Omental fat pad (tissue), 4 donors: ENCODE measurements around the gene MYO19. TPM values are rescaled to one million over a fixed set of nuclear protein-coding genes. Genes with fewer than 3 reads are reported as not detected.

Source experiments
- ATAC-seq: fragments of 150-250 bp; one replicate; pipeline ENCODE4 v1.9.1; 2016; ENCODE audit warnings: mild to moderate bottlenecking, moderate library complexity; ENCODE audit not compliant: low FRiP score
- DNase-seq: peaks from one replicate; pipeline ENCODE4 v3.0.0-alpha.2; 2019; ENCODE audit warnings: low spot score
- CTCF ChIP-seq, 3 donors: fragments of 450-650 bp; IDR thresholded peaks; one replicate each; pipeline ENCODE4 v1.5.1; 2016 to 2017; ENCODE audit warnings: antibody characterized with exemption in 3 of 3, mild to moderate bottlenecking in 3 of 3, moderate library complexity in 2 of 3
- total RNA-seq, 4 donors: library from RNA; depleted of rRNA; stranded (reverse); fragments of >200 nt; gene quantifications; one replicate each; pipeline ENCODE4 v1.1.0, GENCODE V29; 2016

MYO19 gene
- total RNA-seq, 4 donors from 2014 or later = 25.6 to 103 (median 39.6) TPM

GRCh38 chr17:36507266-36507665, 27.4 kb downstream of the MYO19 start:
- TF ChIP-seq CTCF (IDR thresholded peaks at IDR 0.05) = no peak
- no peak for DNase-seq
- no peak for ATAC-seq

GRCh38 chr17:36506831-36507230, 27.8 kb downstream of the MYO19 start:
- no peak for TF ChIP-seq CTCF (IDR thresholded peaks at IDR 0.05)
- ATAC-seq (no peak), DNase-seq (no peak)

GRCh38 chr17:36506249-36506826, 28.3 kb downstream of the MYO19 start:
- DNase-seq (no peak), ATAC-seq (no peak)
- TF ChIP-seq CTCF (IDR thresholded peaks at IDR 0.05) = no peak

- ATAC-seq = no peak
- no peak for TF ChIP-seq CTCF (IDR thresholded peaks at IDR 0.05)
- no peak for DNase-seq
Measured at GRCh38 chr17:36505171-36505570, 29.5 kb downstream of the MYO19 start.

GRCh38 chr17:36504156-36504545, 30.5 kb downstream of the MYO19 start:
- DNase-seq (no peak), ATAC-seq (no peak)
- TF ChIP-seq CTCF (IDR thresholded peaks at IDR 0.05) = no peak

GRCh38 chr17:36503456-36504155, 31.1 kb downstream of the MYO19 start:
- DNase-seq (no peak), ATAC-seq (no peak)
- no peak for TF ChIP-seq CTCF (IDR thresholded peaks at IDR 0.05)

- TF ChIP-seq CTCF (IDR thresholded peaks at IDR 0.05) = no peak
- DNase-seq (no peak), ATAC-seq (no peak)
Measured at GRCh38 chr17:36501963-36502362, 32.7 kb downstream of the MYO19 start.
